Right kidney (tissue), 1 donor: ENCODE data around the gene TFB1M.
"Not testable (repeated sequence)": the region's sequence is repeated elsewhere in the genome, so short reads cannot be mapped to it uniquely, and the experiment has no call there.

ENCODE experiments used
- DNase-seq: peaks from one replicate; pipeline ENCODE4 v3.0.0-alpha.2; 2016

Gene TFB1M

GRCh38 chr6:155235087-155235486 lies 79.2 kb downstream of the TFB1M start:
- no peak for DNase-seq

GRCh38 chr6:155234687-155235086 lies 79.6 kb downstream of the TFB1M start:
- DNase-seq = no peak

GRCh38 chr6:155234167-155234566 lies 80.1 kb downstream of the TFB1M start:
- DNase-seq = no peak

DNA sequence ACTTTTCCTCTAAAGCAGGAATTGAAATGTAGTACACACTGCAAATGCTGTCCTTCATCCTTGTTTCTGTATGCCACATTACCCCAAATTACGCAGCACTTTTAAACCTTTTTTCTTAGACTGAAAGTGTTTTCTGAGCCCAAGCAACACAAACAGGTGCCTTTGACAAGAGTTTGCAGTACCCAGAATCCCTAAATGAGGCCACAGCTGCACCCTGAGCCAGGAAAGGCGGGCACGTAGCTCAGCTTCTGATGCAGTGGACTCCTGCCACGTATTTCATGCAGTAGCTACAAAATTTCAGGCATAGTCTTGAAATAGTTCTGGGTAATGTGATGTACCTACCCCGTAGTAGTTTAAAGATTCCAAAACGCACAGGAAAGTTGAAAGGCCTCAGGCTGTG lies 81.4 kb downstream of the TFB1M start:
- no peak for DNase-seq

- DNase-seq = not testable (repeated sequence)
Measured at GRCh38 chr6:155230975-155231374, 83.3 kb downstream of the TFB1M start.

- no peak for DNase-seq
Measured at GRCh38 chr6:155228546-155229166, 85.6 kb downstream of the TFB1M start.

DNA sequence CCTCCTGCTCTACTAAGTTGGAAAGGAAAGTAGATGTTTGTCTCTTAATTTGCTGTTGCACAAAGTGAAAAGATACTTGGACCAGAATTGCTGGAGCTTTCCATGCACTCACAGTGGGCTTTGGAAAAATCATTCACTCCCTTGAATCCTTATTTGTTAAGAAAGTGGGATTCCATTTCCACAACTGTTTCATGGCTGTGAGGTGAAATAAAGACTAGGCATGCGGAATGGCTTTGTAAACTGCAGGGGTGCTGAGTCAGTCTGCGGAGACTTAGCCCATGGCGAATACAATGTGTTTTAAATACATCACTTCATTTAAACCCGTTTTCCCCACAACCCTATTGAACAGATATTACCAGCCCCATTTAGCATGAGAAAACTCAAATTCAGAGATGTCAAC lies 87.2 kb downstream of the TFB1M start:
- DNase-seq = no peak

DNA sequence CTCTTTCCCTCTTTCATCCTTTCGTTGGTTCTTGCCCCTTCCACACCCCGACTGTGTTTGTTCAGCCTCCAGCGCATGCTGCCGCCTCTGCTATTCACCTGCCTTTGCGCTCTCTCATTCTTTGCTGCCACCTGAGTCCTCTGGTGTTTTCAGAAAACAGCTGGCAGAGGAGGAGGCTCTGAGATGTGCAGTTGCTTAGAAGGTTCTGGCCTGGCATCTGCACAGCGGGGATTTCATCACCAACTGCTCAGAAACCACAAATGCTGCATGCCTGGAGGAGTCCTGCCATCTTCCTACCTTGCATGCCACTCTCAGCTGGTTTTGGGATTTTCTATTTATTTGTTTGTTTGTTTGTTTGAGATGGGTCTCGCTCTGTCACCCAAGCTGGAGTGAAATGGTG lies 89.7 kb downstream of the TFB1M start:
- no peak for DNase-seq

- no peak for DNase-seq
Measured at GRCh38 chr6:155223646-155224451, 90.4 kb downstream of the TFB1M start.

DNA sequence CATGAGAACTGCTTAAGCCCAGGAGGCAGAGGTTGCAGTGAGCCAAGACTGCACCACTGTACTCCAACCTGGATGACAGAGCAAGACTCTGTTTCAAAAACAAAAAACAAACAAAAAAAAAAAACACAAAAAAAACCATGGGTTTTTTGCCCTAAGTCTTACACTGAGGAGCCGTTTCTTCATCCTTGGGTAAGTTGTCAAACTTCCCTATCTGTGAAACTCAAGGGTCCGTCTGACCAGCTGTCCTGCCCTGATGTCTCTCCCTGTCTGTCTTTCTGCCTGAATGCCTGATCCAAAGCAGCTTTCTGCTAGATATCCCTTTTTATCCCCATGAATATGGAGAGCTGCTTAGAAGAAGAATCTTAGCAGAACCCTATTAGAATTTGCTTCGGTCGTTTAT lies 91.8 kb downstream of the TFB1M start:
- DNase-seq = no peak

GRCh38 chr6:155221086-155221485 lies 93.2 kb downstream of the TFB1M start:
- DNase-seq = no peak

DNA sequence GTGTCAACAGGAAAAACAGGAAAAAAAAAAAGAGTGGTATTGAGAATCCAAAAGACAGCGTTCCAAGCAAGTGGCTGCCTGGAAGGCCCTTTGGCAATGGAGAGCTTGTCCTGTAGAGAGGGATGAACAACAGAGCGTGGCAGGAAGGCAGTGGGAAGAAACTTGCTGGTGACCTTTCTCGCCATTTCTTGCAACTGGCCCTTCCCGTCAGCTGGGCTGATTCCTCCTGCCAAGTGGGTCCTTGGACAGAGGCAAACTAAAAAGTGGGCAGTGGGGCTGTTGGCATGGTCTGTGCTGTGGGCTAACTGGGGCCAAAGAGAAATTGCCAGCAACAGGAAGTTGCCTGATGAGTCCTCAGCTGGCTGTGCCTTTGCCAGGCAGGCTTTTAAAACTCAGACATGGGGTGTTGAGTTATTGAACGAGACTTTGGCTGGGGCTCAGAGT lies 94.4 kb downstream of the TFB1M start:
- no peak for DNase-seq

GRCh38 chr6:155219299-155219698 lies 95.0 kb downstream of the TFB1M start:
- DNase-seq = no peak

DNA sequence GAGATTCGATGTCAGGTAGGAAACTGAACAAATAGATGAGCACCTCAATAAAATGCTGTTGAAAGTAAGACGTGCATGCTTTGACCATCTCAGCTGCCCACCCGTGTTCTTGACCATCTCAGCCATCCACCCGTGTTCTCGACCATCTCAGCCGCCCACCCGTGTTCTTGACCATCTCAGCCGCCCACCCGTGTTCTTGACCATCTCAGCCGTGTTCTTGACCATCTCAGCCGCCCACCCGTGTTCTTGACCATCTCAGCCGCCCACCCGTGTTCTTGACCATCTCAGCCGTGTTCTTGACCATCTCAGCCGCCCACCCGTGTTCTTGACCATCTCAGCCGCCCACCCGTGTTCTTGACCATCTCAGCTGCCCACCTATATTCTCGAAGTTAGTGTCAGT lies 95.6 kb downstream of the TFB1M start:
- not testable (repeated sequence) for DNase-seq

DNA sequence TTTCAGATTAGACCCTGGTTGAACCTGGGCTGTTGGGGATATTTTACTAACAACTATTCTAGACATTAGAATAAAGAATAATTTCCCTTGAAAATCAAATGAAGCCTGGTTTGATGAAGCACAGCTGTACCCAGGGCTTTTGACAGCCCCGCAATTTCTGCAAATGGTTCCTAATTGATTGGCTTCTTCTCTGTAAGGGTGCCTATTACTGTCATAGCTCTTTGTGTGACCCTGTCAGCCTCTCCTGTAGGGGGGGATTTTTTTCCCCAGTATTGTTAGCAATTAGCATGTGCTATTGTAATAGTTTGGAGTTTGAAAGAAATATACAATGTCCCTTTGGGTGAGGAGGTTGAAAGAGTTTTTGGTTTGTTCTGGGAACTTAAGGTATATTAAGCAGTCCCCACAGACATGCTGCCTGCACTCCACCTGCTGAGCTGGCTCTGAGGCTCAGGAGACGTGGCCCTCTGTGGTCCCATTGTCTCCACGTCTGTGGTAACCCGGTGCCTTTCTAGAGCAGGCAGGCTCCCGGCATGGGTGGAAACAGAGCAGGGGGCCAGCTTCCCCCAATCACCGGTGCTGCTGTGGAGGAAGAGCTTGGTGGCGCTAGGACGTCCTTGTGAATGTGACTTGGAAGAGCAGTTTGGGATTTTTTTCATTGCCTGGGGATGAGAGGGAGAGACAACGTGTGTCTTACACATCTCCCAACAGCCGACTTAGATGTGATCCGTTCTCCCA lies 97.8 kb downstream of the TFB1M start:
- no peak for DNase-seq

GRCh38 chr6:155215906-155216305 lies 98.4 kb downstream of the TFB1M start:
- DNase-seq = no peak

GRCh38 chr6:155213611-155214372 lies 100.5 kb downstream of the TFB1M start:
- DNase-seq = no peak

DNA sequence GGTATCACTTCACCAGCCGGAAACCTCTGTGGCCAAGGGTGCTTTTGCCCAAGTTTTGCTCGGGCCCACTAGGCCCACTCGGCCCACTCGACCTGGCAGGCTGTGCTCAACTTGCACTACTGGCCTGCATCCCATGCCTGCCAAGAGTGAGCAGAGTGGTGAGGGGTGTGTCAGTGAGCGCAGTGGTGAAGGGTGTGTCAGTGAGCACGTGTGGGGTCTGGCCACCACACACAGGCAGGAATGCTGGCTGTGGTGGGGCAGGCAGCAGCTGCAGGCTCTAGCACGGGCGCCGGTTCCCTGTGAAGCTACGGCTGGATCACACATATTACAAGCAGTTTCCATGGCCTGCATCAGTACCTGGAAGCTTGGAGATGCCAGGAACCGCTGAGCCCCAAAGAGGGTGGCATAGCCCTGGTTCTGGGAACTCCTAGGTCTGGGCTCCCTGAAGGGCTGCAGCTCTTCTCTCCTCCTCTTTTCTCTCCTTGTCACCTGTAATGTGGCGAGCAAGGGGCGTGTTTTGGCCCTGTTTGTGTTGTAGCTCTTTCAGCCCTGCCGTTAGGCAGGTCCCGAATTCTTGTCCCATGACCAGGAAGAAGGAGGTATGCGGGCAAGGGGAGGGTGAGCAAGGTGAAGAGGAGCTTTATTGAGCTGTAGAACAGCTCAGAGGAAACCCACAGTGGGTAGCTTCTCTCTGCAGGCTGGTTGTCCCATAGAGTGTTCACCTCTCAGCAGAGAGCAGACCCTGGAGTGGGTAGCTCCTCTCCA lies 101.5 kb downstream of the TFB1M start:
- DNase-seq = no peak

DNA sequence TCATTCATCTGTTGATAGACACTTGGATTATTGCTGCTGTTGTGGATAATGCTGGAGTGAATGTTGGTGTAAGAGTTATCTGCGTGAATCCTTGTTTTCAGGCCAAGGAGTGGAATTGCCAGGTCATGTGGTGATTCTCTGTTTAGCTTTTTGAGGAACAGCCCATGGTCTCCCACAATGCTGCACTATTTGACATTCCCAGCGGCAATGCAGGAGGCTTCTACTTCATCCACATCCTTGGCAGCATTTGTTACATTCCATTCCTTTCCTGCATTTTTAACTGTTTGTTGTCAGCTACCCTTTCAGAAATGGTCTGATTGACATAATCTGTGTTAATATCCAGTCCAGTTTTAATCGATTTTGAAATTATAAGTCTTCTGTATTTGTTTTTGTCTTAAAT lies 102.2 kb downstream of the TFB1M start:
- DNase-seq = no peak

- no peak for DNase-seq
Measured at GRCh38 chr6:155207223-155207622, 107.1 kb downstream of the TFB1M start.
